ENCODE results near the gene SUPT3H.

SUPT3H gene

DNA sequence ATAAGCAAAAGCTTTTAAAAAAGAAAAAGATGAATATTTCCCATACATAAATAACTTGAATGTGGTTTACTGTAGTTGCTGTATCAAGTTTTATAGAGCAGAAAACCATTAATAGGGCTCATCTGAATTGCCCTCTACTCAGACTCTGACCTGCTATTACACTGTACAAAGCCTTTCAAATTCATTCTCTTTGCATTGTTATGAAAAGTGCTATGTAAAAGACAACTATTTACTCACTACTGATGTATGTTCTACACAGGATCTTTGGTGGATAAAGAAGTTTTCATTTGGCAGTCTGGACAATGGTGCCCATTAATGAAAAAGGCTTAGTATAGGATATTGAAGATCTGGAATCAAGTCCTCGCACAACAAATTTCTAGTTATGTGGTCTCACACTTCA lies 248.7 kb downstream of the SUPT3H start:
- in situ Hi-C loops (cut with HindIII; ENCODE audit: low sequenced_read_pairs), result no loop called here

DNA sequence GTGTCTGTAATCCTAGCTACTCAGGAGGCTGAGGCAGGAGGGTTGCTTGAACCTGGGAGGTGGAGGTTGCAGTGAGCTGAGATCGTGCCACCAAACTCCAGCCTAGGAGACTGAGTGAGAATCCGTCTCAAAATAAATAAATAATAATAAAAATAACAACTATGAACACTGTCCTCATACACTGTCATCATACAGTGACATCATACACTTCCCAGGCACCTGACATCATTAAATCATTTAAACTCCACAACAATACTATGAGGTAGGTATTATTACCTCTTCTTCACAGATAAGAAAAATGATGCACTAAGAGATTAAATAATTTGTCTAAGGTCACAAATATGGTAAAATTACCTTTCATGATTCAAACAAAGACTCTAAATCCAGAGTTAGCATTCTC lies 250.5 kb downstream of the SUPT3H start:
- in situ Hi-C loops (cut with HindIII; ENCODE audit: low sequenced_read_pairs), result no loop called here

DNA sequence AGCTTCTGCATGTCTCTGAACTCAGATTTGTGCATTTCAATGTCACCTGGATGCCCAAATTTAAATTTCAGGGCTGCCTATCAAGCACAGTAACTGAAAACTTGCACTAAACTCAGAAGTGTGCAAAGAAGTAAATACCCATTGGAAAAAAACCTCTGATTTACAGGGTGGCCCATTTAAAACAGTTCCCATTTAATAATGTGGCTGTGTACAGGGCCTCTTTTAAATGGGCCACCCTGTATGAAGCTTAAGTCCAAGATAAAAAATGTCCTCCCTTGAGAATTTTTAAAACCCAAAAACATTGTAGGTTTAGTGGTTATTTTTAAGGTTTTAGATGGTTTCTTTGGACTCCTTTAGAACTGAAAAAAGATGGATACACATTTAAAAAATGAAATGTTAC lies 251.7 kb downstream of the SUPT3H start:
- in situ Hi-C loops (cut with HindIII; ENCODE audit: low sequenced_read_pairs), result no loop called here

DNA sequence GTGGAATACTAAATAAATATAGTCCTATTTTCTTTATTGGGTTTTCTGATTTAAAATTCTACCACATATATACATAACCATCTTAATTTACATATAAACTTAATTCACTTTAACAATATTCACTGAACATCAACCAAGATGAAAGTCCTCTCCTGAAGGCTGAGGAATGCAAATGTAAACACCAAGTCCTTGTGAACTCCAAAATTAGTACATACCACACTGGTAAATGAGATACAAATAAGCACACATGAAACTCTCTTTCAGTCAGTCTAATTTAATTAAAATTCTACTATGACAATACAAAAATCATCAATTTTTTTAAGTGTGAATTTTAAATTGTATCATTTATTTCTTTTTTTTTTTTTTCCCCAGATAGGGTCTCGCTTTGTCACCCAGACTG lies 254.7 kb downstream of the SUPT3H start:
- in situ Hi-C loops (cut with HindIII; ENCODE audit: low sequenced_read_pairs), result no loop called here

DNA sequence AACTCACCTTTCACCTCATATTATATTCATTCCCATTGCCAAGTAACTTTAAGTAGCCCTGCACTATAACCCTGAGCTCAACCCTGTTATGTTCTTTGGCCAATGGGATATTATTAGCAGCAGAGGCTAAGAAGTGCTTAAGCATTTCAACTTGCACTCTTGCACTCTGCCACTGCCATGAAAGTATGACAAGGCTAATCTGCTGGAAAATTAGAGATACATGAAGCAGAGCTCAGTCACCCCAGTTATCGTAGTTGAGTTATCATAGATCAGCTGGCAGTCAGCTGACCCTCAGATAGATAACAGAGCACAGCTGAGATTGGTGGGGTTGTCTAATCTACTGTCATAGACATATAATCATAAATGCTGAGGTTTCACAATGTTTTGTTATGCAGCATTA lies 259.0 kb downstream of the SUPT3H start:
- in situ Hi-C loops (cut with HindIII; ENCODE audit: low sequenced_read_pairs), result no loop called here

DNA sequence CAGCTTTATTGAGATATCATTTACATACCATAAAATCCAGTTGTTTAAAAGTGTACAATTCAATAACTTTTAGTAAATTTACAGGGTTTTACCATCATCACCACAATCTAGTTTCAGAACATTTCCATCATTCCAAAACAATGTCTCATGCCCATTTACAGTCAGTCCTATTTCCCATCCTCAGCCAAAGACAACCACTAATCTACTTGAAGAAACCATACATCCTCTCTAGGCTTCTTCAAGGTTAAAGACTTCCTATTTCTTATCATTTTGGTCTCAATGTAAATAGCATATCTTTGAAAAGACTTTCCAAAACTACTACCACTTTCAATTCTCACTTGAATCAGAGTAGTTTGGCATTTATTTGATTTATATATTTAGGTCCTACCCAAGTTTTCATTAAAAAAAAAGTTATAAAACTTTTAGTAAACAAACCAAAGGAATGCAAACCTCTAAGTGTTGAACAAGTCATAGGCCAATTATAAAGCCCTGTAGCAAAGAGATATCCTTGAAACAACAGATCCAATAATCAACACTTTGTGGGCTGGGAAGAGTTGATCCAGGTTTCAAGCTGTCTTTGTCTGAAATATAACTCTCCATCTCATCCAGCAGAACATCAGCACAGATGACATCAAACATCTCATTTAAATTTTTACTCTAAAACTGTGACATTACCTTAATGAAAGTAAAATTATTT lies 260.9 kb downstream of the SUPT3H start:
- in situ Hi-C loops (cut with HindIII; ENCODE audit: low sequenced_read_pairs), result no loop called here

DNA sequence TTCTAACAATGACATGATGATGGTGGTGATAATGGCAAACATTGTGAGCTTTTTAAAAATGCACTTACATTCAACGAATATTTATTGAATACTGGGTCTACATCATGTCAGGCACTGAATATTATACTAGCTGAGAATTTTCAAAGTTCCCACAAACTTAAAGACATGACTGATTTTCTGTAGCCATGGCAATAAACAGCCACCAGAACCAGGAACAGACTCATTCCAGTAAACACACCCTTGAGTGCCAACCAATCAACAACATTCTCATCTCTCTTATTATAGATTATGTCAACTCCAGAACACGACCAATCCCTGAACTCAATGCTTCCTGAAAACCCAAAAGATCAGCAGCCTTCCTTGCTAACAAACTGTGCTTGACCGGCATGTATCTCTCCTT lies 262.0 kb downstream of the SUPT3H start:
- in situ Hi-C loops (cut with HindIII; ENCODE audit: low sequenced_read_pairs), result no loop called here

DNA sequence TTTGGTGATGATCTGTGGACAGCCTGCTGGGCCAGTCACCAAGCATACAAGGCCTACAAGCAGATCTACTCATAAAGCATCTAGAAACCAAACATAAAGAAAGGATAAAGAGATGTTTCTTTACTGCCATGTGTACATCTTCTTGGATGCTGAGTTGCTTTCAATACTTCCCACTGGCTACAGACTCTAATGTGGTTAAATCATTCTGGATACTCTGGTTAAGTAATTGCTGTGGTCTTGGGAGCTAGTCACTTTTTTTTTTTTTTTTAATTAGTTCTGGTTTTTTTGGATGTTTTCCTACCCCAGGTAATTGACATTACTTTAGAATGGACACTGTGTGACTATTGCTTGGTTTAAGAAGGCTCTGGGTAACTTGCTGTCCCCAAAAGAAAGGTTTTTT lies 265.0 kb downstream of the SUPT3H start:
- in situ Hi-C loops (cut with HindIII; ENCODE audit: low sequenced_read_pairs), result no loop called here

DNA sequence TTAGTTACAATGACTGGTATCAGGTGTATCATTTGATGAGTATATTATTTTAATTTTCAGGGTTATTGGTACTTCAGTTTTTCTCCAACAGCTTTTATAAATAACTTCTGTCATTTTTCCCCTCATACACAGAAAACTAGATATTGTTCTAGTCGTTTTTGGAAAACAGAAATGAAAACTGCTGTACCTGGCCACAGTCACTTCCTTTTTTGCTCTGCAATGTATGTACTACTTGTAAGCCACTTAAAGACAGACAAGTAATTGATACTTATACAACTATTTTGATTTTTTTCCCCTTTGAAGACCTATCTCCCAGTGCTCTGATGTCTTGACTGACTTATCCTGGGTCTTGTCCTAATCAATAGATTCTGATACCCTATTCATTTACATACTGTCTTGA lies 268.2 kb downstream of the SUPT3H start:
- in situ Hi-C loops (cut with HindIII; ENCODE audit: low sequenced_read_pairs), result no loop called here

DNA sequence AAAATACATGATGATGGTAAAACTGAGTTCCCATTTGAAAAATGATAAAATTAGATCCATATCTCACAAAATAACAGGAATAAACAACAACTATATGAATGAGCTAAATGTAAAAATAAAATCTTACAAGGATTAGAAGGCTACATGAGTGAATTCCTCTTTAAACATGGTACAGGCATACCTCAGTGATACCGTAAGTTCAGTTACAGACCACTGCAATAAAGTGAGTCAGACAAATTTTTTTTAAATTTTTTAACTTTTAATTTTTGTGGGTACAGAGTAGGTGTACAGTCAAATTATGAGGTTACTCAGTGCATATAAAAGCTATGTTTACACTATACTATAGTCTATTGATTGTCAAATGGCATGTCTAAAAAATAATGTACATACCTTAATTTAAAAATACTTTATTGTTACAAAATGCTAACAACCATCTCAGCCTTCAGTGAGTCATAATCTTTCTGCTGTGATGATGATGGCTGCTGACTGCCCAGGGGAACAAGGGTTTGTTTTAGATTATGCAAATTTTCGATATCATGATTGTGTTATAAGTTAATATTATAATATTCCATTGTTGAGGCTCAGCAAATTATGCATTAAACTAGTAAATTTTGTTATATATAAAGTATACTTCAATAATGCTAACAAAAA lies 272.4 kb downstream of the SUPT3H start:
- in situ Hi-C loops (cut with HindIII; ENCODE audit: low sequenced_read_pairs), result no loop called here

DNA sequence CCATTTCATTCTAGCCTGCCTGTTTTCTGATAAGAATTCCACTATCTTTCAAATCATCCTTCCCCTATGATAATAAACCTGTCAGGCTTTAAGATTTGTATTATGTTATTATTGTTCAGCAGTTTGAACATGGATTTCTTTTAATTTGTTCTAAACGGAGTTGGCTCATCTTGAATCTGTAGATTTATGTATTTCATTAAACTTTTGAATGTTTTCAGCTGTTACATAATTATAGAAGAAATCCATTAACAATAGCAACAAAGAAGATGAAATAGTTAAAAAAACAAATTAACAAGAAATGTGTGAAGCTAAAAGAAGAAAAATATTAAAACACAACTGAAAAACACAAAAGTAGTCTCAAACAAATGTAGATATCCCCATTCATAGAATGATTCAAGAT lies 273.3 kb downstream of the SUPT3H start:
- in situ Hi-C loops (cut with HindIII; ENCODE audit: low sequenced_read_pairs), result no loop called here

DNA sequence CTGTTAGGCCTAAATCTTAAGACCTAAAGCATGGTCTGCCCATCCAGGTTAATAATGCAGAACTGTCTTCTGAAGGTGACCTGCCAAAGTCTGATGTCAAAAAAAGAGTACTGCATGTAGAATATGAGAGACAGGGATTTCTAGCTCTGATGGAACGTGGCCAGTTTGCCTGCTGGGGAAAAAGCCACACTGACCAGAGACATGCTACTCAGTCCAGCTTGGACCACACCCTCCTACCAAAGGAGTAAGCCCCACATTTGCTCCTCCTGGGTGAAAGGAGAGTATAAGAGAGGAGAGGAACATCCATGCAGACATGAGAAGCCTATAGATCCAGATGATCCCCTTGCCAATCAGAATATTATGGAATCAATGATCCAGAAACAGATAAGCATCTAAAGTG lies 279.5 kb downstream of the SUPT3H start:
- in situ Hi-C loops (cut with HindIII; ENCODE audit: low sequenced_read_pairs), result no loop called here

DNA sequence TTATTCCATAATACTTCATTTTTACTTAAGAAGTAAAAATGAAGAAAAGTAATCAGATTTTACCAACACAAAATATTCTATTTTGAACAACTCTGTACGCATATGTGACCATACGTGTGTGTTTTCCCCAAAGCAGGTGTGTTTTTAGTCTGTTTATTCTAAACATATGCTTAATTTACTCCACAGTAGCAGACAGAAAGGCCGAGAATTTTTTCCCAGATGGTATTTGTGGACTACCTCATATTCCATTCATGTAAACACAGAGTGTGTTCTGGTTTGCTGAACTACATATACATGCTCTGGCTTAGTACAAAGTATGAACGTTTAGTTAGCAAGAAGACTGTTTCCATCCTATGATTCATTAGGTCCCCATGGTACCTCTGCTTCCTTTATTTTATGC lies 282.9 kb downstream of the SUPT3H start:
- in situ Hi-C loops (cut with HindIII; ENCODE audit: low sequenced_read_pairs), result no loop called here

DNA sequence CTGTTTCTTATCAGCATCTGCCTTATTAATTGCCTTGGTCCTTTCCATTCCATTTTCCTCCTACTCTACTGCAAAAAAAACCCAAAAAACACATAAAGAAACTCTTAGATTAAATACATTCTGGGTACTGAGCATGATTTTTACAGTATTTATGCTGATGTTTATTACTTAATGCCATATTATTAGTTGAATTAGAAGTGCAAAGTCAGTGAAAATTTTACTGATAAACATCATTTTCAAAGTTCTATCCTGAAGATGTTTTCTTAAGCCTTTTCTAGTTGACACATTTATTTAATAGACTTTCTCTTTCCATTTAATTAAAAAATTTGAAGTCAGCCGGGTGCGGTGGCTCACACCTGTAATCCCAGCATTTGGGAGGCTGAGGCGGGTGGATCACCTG lies 285.6 kb downstream of the SUPT3H start:
- in situ Hi-C loops (cut with HindIII; ENCODE audit: low sequenced_read_pairs), result no loop called here

DNA sequence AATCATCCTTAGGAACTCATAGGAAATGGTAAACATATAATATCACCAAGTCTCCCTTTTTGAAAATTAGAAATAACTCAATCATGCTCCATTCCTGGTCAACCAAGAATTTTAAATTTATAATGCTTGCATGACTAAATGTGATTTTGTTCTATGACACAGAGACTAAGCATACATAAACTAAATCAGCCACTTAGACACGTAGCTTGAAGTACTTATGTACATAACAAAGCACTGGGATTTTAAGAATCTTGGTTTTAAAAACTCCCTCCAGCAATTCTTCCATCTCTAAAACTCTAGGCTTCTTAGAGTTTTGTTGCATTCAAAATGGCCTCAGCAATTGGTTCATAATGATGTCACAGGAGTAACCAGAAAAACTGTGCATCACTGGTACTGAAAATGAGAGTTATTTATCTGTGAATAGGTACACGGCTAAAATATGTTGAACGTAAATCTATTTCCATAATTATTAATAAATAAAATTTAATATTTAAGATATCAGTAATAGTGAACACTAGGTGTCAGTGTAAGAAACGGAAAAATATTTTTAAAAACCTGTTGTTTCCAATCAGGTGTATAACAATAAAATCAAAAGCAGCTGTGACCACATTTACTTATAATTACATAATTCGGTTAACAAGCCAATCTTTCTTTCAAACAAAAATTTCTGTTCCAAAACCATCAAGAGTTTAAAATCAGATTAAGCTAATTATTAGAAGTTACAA lies 291.2 kb downstream of the SUPT3H start:
- in situ Hi-C loops (cut with HindIII; ENCODE audit: low sequenced_read_pairs), result no loop called here

DNA sequence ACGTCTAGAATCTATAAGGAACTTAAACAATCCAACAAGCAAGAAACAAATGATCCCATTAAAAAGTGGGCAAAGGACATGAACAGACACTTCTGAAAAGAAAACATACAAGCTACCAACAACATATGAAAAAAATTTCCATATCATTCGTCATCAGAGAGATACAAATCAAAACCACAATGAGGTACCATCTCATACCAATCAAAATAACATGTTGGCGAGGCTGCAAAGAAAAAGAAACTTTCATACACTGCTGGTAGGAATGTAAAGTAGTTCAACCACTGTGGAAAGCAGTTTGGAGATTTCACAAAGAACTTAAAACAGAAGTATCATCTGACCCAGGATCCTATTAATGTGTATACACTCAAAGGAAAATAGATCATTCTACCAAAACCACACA lies 293.5 kb downstream of the SUPT3H start:
- in situ Hi-C loops (cut with HindIII; ENCODE audit: low sequenced_read_pairs), result no loop called here

DNA sequence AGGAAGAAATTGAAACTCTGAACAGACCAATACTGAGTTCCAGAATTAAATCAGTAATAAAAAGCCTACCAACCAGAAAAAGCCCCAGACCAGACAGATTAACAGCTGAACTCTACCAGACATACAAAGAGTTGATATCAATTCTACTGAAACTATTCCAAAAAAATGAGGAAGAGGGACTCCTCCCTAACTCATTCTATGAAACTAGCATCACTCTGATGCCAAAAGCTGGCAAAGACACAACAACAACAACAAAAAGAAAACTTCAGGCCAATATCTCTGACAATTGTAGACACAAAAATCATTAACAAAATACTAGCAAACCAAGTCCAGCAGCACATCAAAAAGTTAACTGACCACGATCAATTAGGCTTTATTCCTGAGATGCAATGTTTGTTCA lies 295.6 kb downstream of the SUPT3H start:
- in situ Hi-C loops (cut with HindIII; ENCODE audit: low sequenced_read_pairs), result no loop called here

DNA sequence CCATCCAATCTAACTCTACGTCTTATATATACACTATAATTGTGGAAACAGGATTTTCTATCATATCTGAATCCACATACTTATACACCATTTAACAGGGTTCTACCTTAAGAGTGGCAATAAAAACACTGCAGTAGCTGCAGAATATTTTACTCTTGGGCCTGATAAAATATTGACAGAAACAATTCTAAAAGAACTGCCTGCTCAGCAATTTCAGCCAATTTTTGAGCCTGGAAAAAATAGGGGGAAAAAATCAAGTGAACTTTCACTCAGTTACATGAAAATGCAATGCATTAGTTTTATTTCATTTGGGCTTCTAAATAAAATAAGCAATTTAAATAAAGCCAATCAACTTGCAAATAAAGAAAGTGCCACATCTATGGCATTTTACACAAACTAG lies 296.1 kb downstream of the SUPT3H start:
- in situ Hi-C loops (cut with HindIII; ENCODE audit: low sequenced_read_pairs), result no loop called here

DNA sequence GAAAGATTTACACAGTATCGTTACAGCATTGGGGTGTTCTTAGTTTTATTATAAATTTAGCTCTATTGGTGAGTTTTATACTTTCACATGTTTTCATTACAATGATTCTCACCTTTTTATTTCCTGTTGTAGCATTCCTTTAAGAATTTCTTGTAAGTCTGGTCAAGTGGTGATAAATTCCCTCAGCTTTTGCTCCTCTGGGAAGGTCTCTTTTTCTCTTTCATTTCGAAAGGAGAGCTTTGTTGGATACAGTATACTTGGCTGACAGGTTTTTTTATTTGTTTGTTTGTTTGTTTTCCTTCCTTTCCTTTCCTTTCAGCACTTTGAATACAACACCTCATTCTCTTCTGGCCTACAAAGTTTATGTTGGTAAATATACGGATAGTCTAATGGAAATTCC lies 299.3 kb downstream of the SUPT3H start:
- in situ Hi-C loops (cut with HindIII; ENCODE audit: low sequenced_read_pairs), result no loop called here

DNA sequence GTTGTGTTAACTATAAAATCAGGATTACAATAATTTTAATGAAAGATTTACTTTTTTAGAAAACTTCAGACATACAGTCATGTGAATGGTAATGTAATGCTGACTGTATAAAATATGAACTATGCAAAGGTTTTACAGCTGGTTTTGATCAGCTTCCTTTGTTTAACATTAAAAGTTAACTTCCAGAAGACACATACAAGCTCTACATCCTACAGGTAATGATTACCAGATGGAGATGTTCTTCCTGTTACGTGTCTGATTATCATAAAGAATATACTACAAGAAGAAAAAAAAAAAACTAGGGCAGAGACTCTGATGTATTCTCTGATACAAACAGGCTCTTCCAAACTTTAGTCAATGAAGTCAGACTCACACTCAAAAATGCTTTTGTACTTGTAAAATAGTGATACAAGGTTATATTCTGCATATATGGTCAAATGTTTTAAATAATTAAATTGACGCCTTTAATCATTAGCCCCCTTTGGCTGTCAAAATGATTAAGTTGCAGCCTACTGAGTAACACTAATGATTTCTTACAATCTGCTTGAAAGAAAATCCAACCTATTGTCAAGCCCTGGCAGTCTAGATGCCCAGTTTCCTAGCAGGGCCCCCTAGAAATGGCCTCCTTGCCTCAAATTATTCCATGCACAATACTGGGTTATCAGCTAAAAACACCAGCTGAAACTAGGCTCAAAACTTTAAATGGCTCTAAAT lies 301.4 kb downstream of the SUPT3H start:
- in situ Hi-C loops (cut with HindIII; ENCODE audit: low sequenced_read_pairs), result no loop called here

DNA sequence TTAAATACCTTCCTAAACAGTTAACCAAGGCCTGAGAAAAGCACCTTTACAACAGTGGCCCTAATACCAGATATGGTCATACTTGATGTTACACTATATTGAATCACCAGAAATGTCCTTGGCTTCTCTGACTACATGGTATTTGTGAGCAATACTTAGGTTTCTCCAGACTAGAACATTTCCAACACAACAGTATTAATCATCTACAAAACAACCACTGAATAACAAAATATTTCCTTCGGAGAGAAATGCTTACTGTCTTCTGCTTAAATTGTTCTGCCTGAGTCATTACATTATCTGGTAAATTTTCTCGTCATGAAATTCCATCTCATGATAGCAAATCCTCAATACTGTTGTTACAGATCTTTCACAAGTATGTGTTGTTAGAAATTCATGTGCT lies 302.5 kb downstream of the SUPT3H start:
- in situ Hi-C loops (cut with HindIII; ENCODE audit: low sequenced_read_pairs), result no loop called here

DNA sequence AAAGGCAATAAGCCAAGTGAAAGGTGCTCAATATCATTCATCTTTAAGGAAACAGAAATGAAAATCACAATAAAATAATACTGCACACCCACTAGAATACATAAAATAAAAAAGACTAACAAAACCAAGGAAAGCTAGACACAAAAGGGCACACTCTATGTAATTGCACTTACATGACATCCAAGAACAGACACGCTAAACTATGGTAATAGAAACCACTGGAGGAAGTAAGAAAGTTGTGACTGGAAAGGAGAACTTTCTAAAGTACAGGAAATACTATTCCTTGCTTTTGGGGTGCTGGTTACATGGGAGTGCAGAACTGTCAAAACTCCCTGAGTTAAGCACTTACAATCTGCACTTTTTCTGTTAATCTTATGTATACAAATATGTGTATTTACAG lies 303.3 kb downstream of the SUPT3H start:
- in situ Hi-C loops (cut with HindIII; ENCODE audit: low sequenced_read_pairs), result no loop called here
